ENCODE results near the gene NRAP.

NRAP gene

GRCh38 chr10:113644185-113645120, 19.4 kb downstream of the NRAP start:
- DNase-seq: no peak

- DNase-seq: no peak
These were observed 20.7 kb downstream of the NRAP start for GRCh38 chr10:113643183-113643582.

DNA sequence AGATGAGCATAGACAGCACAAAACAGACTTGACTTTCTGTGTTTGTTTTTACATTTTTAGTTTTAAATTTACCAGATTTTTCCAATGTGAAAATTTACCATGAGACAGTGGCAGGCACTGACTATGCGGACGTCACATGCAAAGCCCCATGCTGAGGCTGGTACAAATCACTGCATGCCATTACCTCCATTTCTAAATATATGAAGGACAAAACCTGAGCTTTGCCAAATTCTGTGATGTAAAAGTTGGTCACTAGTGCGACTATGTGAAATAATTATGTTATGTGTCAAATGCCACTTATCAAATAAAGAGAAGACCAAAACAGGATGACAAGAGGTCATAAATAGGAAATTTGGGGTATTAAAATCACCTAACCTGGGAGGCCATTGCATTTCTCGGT, 22.1 kb downstream of the NRAP start:
- no peak for DNase-seq

GRCh38 chr10:113639966-113640365, 23.9 kb downstream of the NRAP start:
- no peak for DNase-seq

GRCh38 chr10:113631684-113632367, 32.0 kb downstream of the NRAP start:
- no peak for DNase-seq

DNA sequence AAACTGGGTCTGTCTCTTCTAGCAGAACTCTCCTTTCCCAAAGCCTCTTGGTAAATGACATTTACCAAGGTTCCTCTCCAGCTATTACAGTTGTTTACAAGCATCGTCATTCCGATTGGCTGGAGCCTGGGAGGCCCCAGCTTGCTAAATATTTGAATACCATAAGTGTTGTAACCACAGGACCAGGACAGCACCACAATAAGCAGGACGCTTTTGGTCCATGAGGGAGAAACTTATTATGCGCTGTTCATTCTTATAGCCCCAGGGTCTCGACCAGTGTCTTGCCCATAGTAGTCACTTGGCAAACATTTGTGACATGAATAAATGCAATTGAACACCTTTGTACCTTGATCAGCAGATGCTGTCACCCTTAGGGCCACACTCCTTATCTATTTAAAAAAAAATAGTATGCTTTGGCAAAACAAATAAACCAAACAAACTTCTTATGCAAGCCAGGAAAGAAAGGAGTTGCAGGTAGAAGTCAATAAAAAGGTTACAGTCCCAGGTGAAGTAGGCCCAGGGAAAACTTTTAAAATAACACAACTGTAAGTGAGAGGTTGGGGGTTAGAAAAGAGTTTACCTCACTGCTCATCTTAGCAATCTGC, 32.8 kb downstream of the NRAP start:
- no peak for DNase-seq

DNA sequence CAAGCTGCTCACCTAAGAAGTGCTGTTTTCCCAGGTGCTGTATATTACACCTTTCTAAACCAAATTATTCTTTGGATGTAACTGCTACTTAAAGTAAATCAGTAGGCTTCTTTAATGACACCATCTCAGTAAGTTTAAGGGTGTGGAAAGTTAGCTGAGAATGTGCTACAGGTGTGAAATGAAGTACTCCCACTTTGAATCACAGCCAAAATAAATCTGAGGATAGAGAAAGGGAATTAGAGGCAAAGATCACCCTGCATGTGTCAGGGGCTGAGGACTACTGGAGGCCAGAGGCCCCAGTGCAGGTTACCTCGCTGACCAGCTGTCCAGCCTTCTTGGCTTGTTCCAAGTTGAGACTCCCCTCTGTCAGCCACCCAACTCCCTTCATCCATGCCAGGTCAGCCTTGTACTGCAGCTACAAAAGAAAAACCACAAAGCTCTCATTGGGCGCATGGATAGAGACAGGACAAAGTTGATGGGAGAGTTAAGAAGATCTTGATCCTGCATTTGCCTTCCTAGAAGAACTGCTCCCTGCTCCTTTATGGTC, 35.2 kb downstream of the NRAP start:
- no peak for DNase-seq

GRCh38 chr10:113627836-113628235, 36.0 kb downstream of the NRAP start:
- no peak for DNase-seq

GRCh38 chr10:113626809-113627355, 37.0 kb downstream of the NRAP start:
- no peak for DNase-seq

DNA sequence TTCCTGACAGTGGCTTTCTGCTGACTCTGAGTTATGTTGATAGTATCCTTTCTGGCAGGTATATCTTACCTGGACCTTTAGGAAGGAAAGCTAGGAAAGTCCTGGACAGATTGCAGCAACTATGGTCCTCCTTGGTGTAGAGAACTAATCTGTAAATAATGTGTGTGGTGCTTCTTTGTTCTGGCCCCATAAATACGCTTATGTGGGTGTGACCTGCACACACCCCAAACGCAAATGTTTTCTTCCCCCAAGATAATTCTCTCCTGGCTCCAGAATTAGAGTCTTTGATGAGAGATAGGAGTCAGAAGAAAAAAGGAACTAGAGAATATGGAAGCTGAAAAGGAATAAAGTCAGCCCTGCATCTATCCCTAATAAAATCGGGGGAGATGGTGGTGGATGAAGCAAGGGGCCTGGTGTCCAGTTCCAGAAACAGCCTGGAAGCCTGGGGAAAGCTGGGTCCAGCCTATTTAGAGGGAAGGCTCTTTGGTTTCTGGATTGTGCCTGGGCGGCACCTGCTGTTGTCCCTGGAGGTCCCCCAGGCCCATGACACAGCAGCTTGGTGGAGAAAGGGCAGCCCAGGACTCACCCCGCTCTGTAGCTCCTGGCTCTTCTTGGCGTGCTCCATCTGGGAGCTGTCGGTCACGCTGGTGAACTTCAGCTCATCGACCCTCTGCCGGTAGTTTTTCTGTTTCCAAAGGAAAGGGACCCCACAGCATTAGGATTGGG, 38.2 kb downstream of the NRAP start:
- DNase-seq: no peak

DNA sequence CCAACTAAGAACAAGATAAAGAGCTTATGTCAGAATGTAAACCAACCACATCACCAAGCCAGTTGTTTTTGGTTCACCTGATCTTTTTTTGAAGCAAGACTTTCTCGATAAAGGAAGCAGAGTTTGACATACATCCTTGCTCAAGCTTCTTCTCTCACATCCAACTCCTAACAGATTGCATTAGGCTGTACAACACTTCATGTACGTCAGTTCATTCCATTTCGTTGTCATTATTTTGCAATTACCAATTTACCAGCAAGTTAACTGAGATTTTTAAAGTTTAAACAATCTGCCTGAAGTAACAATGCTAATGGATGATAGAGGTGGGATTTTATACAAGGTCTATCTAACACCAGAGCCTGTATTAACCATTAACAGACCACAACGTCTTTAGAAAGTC, 41.0 kb downstream of the NRAP start:
- DNase-seq: no peak

- DNase-seq: no peak
These were observed 42.0 kb downstream of the NRAP start for GRCh38 chr10:113621799-113622198.

DNA sequence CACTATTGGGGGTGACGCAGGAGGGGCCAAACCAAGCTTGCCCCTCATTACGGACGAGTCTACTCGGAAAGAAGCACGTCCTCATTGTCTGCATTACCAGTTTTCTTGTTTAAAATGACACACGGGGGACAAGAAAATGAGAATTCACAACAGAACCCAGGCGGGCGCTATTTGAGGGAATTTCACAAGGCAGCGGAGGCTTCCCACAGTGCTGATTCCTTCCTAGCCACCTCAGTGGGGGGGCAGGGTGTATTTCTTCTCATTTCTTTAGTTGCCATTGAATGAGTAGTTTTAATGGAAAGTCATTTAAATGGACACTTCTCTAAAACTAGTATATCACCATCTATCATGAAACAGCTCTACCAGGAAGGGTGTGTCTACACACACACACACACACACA, 42.9 kb downstream of the NRAP start:
- DNase-seq: no peak

DNA sequence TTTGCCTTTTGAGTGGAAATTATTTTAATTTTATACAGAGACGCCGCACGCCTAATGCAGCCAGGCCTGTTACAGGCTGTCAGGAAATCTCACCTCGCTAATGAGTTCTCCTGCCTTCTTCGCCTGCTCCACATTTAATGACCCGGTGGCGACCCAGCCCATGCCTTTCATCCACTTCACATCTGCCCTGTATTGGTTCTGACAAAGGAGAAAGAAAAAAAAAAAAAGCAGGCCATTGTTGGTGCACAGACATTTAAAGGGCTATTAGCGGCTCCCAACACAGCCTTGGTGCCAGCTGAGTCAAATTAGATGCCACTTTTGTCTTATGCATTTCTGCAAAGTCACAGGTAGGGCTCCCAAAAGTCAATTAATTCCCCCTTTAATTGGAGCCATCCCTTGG, 43.3 kb downstream of the NRAP start:
- no peak for DNase-seq

GRCh38 chr10:113619401-113619800, 44.4 kb downstream of the NRAP start:
- DNase-seq: no peak

DNA sequence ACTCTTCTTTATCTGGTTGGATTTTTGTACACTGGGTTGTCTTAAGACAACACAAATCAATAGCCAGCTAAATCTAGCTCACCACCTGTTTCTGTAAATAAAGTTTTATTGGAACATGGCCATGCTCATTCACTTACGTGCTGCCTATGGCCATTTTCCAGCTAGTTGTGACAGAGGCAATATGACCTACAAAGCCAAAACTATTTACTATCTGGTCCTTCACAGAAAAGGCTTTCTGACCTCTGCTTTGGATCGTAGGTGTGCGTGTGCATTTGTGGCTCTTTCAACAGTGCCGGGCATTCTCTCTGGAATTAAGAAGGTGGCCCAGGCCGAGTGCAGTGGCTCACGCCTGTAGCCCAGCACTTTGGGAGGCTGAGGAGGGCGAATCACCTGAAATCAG, 45.5 kb downstream of the NRAP start:
- DNase-seq: no peak

GRCh38 chr10:113617086-113617485, 46.8 kb downstream of the NRAP start:
- DNase-seq: no peak

GRCh38 chr10:113616244-113617074, 47.4 kb downstream of the NRAP start:
- peak in 1 of 51 donors; percentile 3 for DNase-seq

GRCh38 chr10:113613977-113614690, 49.7 kb downstream of the NRAP start:
- peak in 2 of 51 donors; percentile 3 to 19 for DNase-seq

GRCh38 chr10:113613427-113613826, 50.4 kb downstream of the NRAP start:
- no peak for DNase-seq
